ENCODE results near the gene FKBP5. TPM values are rescaled to one million over a fixed set of nuclear protein-coding genes. Genes with fewer than 3 reads are reported as not detected.

Gene FKBP5
- total and polyA plus RNA-seq, 2 donors (not counting 1 experiment from before 2014, with no cell fraction given) = 2.8 to 7.4 TPM

- 6% methylated on average over 5 of the region's 5 CpGs for WGBS (ENCODE audit: insufficient coverage)
These were observed 30.7 kb upstream of the FKBP5 start for GRCh38 chr6:35719404-35719829.

DNA sequence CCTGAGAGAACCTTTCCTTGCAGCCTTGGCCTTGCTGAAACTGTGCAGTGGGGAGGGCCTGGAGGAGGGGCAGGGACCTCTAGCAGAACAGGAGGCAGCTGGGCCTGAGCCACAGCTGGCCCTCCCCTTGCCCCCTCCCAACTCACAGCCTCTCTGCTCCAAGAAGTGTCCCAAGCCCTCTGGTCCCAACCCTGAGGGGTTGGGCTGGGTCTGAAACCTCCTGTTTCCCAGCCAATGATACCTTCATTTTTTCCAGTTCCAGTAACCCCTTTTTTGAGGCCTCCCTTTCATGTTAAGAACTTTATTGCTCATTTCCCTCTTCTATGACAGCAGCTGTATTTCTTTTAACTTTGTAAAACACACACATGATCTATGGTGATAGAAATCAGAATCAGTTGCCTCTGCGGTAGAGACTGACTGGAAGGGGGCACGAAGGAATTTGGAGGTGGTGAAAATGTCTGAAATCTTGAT, 30.2 kb upstream of the FKBP5 start:
- CTCF ChIA-PET = interaction anchor here (0.6 to 7.0 kb wide), 4 partner anchors 9 to 426 kb away, joined by 3 to 48 read pairs (median 4); partner anchors contain the start of gene ARMC12
- Histone ChIP-seq H3K4me3 (ENCODE audit: control extremely low read depth in 1 of 5, extremely low read depth in 1 of 5, insufficient read depth in 1 of 5, low read depth in 2 of 5, low read length in 4 of 5) (no peak overlapping the region), H3K36me3 (replicated peaks in 1 of 2; ENCODE audit: control extremely low read depth in 1 of 2, control insufficient read depth in 1 of 2, extremely low read depth in 1 of 2, insufficient read depth in 2 of 2, low read length in 1 of 2) (no peaks in the 10 kb centered on the region), H2AFZ (ENCODE audit: insufficient read depth, low read depth, low read length, poor library complexity, severe bottlenecking) (peak overlapping the region; percentile 60), H3K9me3 (ENCODE audit: control extremely low read depth in 1 of 3, control insufficient read depth in 2 of 3, insufficient read depth in 1 of 3, low read length in 2 of 3) (no peaks in the 10 kb centered on the region), H4K20me1 (ENCODE audit: control insufficient read depth, insufficient read depth, low read length, poor library complexity, severe bottlenecking) (no peaks in the 10 kb centered on the region), H3K27ac (ENCODE audit: low read length in 2 of 2) (peak overlapping the region; percentile 80 to 84), H3K79me2 (ENCODE audit: control insufficient read depth, insufficient read depth, low read length) (no peaks in the 10 kb centered on the region), H3K4me2 (replicated peaks; ENCODE audit: low read depth, low read length, poor library complexity, severe bottlenecking) (peak overlapping the region; percentile 95), H3K4me1 (ENCODE audit: control insufficient read depth in 2 of 2, insufficient read depth in 2 of 2, low read length in 2 of 2) (peaks cover 39 to 49% of the 10 kb centered on the region in 2 donors), H3K27me3 (replicated peaks in 1 of 4; ENCODE audit: control extremely low read depth in 1 of 4, control insufficient read depth in 3 of 4, insufficient read depth in 4 of 4, low read length in 3 of 4) (no peaks in the 10 kb centered on the region), H3K9ac (ENCODE audit: low read length) (no peak overlapping the region)
- H3K27ac Mint-ChIP-seq = peak overlapping the region; percentile 87
- POLR2A ChIA-PET = interaction anchor here (0.9 to 1.4 kb wide), 4 partner anchors 9 to 13 kb away, joined by 3 to 8 read pairs (median 4); no protein-coding TSS in a partner anchor
- intact Hi-C loops (cut with micrococcal nuclease) = loop anchor here (2.0 to 5.0 kb wide), 2 partner anchors 30 to 52 kb away; partner anchors contain the start of gene FKBP5
- no CpG with 5 or more reads among the region's 2 CpGs for WGBS (ENCODE audit: insufficient coverage)
- DNase-seq (peak; percentile 49), ATAC-seq (ENCODE audit: low read depth) (no peak)
- no peaks in the 10 kb centered on the region for H3K27me3 Mint-ChIP-seq
- H3K9me3 Mint-ChIP-seq (ENCODE audit: insufficient read depth) = no peaks in the 10 kb centered on the region
- H3K4me3 Mint-ChIP-seq = peak overlapping the region; percentile 84
- peaks cover 49% of the 10 kb centered on the region for H3K4me1 Mint-ChIP-seq
- TF ChIP-seq, protein P1, sequence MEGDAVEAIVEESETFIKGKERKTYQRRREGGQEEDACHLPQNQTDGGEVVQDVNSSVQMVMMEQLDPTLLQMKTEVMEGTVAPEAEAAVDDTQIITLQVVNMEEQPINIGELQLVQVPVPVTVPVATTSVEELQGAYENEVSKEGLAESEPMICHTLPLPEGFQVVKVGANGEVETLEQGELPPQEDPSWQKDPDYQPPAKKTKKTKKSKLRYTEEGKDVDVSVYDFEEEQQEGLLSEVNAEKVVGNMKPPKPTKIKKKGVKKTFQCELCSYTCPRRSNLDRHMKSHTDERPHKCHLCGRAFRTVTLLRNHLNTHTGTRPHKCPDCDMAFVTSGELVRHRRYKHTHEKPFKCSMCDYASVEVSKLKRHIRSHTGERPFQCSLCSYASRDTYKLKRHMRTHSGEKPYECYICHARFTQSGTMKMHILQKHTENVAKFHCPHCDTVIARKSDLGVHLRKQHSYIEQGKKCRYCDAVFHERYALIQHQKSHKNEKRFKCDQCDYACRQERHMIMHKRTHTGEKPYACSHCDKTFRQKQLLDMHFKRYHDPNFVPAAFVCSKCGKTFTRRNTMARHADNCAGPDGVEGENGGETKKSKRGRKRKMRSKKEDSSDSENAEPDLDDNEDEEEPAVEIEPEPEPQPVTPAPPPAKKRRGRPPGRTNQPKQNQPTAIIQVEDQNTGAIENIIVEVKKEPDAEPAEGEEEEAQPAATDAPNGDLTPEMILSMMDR (IDR thresholded peaks at IDR 0.05) = no peak
- TF ChIP-seq EZH2 (IDR thresholded peaks at IDR 0.05; ENCODE audit: borderline replicate concordance, insufficient read depth, low read depth, low read length, poor library complexity, severe bottlenecking) = no peak

More at GRCh38 chr6:35719404-35719829, 30.7 kb upstream of the FKBP5 start:
- no peaks in the 10 kb centered on the region for H3K36me3 ChIP-seq (replicated peaks in 1 of 2; ENCODE audit: control extremely low read depth in 1 of 2, control insufficient read depth in 1 of 2, extremely low read depth in 1 of 2, insufficient read depth in 2 of 2, low read length in 1 of 2)
- no peaks in the 10 kb centered on the region for H3K27me3 ChIP-seq (replicated peaks in 1 of 4; ENCODE audit: control extremely low read depth in 1 of 4, control insufficient read depth in 3 of 4, insufficient read depth in 4 of 4, low read length in 3 of 4)
- ATAC-seq (ENCODE audit: low read depth) (peak; percentile 40), DNase-seq (no peak)
- peak overlapping the region; percentile 62 for H3K9ac ChIP-seq (ENCODE audit: low read length)
- H3K4me2 ChIP-seq (replicated peaks; ENCODE audit: low read depth, low read length, poor library complexity, severe bottlenecking) = peak overlapping the region; percentile 95
- Mint-ChIP-seq H3K27ac (peak overlapping the region; percentile 87), H3K4me1 (peaks cover 49% of the 10 kb centered on the region), H3K27me3 (no peaks in the 10 kb centered on the region), H3K4me3 (peak overlapping the region; percentile 84), H3K9me3 (ENCODE audit: insufficient read depth) (no peaks in the 10 kb centered on the region)
- H3K4me1 ChIP-seq (ENCODE audit: control insufficient read depth in 2 of 2, insufficient read depth in 2 of 2, low read length in 2 of 2) = peaks cover 39 to 49% of the 10 kb centered on the region in 2 donors
- H3K27ac ChIP-seq (ENCODE audit: low read length in 2 of 2) = peak overlapping the region; percentile 80 to 84
- intact Hi-C loops (cut with micrococcal nuclease) = loop anchor here (2.0 to 5.0 kb wide), 2 partner anchors 31 to 52 kb away; partner anchors contain the start of gene FKBP5
- TF ChIP-seq EZH2 (IDR thresholded peaks at IDR 0.05; ENCODE audit: borderline replicate concordance, insufficient read depth, low read depth, low read length, poor library complexity, severe bottlenecking) = no peak
- TF ChIP-seq, protein P1 (IDR thresholded peaks at IDR 0.05) = no peak
- POLR2A ChIA-PET = interaction anchor here (0.6 to 1.4 kb wide), 4 partner anchors 9 to 38 kb away, joined by 3 to 8 read pairs (median 4); no protein-coding TSS in a partner anchor
- no peaks in the 10 kb centered on the region for H4K20me1 ChIP-seq (ENCODE audit: control insufficient read depth, insufficient read depth, low read length, poor library complexity, severe bottlenecking)
- CTCF ChIA-PET = interaction anchor here (0.7 to 7.0 kb wide), 4 partner anchors 12 to 427 kb away, joined by 3 to 48 read pairs (median 4); partner anchors contain the start of gene ARMC12
- peak overlapping the region in 2 of 5 experiments; percentile 40 to 49 for H3K4me3 ChIP-seq (ENCODE audit: control extremely low read depth in 1 of 5, extremely low read depth in 1 of 5, insufficient read depth in 1 of 5, low read depth in 2 of 5, low read length in 4 of 5)
- no peak overlapping the region for H2AFZ ChIP-seq (ENCODE audit: insufficient read depth, low read depth, low read length, poor library complexity, severe bottlenecking)
- H3K79me2 ChIP-seq (ENCODE audit: control insufficient read depth, insufficient read depth, low read length) = no peaks in the 10 kb centered on the region
- H3K9me3 ChIP-seq (ENCODE audit: control extremely low read depth in 1 of 3, control insufficient read depth in 2 of 3, insufficient read depth in 1 of 3, low read length in 2 of 3) = no peaks in the 10 kb centered on the region

All from B cell (primary cell).